WTC11 (cell line): ENCODE measurements around the gene OR14A16. TPM values are rescaled to one million over a fixed set of nuclear protein-coding genes. Genes with fewer than 3 reads are reported as not detected.

ENCODE experiments used
- ATAC-seq: fragments of 200-7000 bp; cut with Tn5 transposase; 2 replicates; pipeline ENCODE4 v1.10.0; 2021; ENCODE audit warnings: mild to moderate bottlenecking, moderate library complexity
- CTCF ChIA-PET: fragments of 300-600 bp; sonication (Branson Sonifier 250); formaldehyde crosslinking; loops from one replicate; lab custom pipeline; 2021; ENCODE audit warnings: antibody characterized with exemption; lab: Charles Lee
- POLR2A ChIA-PET: fragments of 350-600 bp; sonication (Branson Sonifier 250); formaldehyde crosslinking; loops from one replicate; lab custom pipeline; 2021; ENCODE audit warnings: antibody characterized with exemption; lab: Charles Lee
- DNase-seq: peaks from one replicate; pipeline ENCODE4 v3.0.0; 2021; ENCODE audit warnings: low spot score
- H3K27ac Mint-ChIP-seq: 2 replicates; pipeline ENCODE4 v1.8.0; 2021; ENCODE audit warnings: mixed read lengths
- H3K27me3 Mint-ChIP-seq: 2 replicates; pipeline ENCODE4 v1.8.0; 2021; ENCODE audit warnings: low read depth, mild to moderate bottlenecking, moderate library complexity, mixed read lengths
- H3K36me3 Mint-ChIP-seq: 2 replicates; pipeline ENCODE4 v1.8.0; 2021; ENCODE audit warnings: mixed read lengths
- H3K4me1 Mint-ChIP-seq: 2 replicates; pipeline ENCODE4 v1.8.0; 2022; ENCODE audit warnings: mixed read lengths
- H3K4me3 Mint-ChIP-seq: 2 replicates; pipeline ENCODE4 v1.8.0; 2021; ENCODE audit warnings: mild to moderate bottlenecking, moderate library complexity, mixed read lengths
- H3K9me3 Mint-ChIP-seq: 2 replicates; pipeline ENCODE4 v1.8.0; 2021; ENCODE audit warnings: mixed read lengths
- ATF1 ChIP-seq: sonication (generic); formaldehyde crosslinking; IDR thresholded peaks from 2 replicates; pipeline ENCODE4 v1.8.1; 2023; ENCODE audit warnings: mild to moderate bottlenecking, moderate library complexity, missing genetic modification reagents
- FOXJ3 ChIP-seq: sonication (generic); formaldehyde crosslinking; IDR thresholded peaks from 2 replicates; pipeline ENCODE4 v1.9.0; 2021; ENCODE audit warnings: missing genetic modification reagents, mild to moderate bottlenecking, borderline replicate concordance
- HMGA2 ChIP-seq: fragments of 250-450 bp; sonication (Bioruptor Pico); IDR thresholded peaks from 2 replicates; pipeline ENCODE4 v1.4.0; 2021; ENCODE audit warnings: mild to moderate bottlenecking, moderate library complexity
- NR2C2 ChIP-seq: sonication (generic); formaldehyde crosslinking; IDR thresholded peaks from 2 replicates; pipeline ENCODE4 v1.8.0; 2022; ENCODE audit warnings: mild to moderate bottlenecking, missing genetic modification reagents
- PRRX2 ChIP-seq: fragments of 250-450 bp; sonication (Bioruptor Pico); IDR thresholded peaks from 2 replicates; pipeline ENCODE4 v1.8.0; 2021; ENCODE audit warnings: mild to moderate bottlenecking
- RELA ChIP-seq: sonication (generic); formaldehyde crosslinking; IDR thresholded peaks from 2 replicates; pipeline ENCODE4 v1.8.1; 2022; ENCODE audit warnings: missing genetic modification reagents, mild to moderate bottlenecking, borderline replicate concordance
- RORB ChIP-seq: fragments of 250-450 bp; sonication (Bioruptor Pico); IDR thresholded peaks from 2 replicates; pipeline ENCODE4 v1.9.0; 2021; ENCODE audit warnings: mild to moderate bottlenecking
- TCF7 ChIP-seq: sonication (generic); formaldehyde crosslinking; IDR thresholded peaks from 2 replicates; pipeline ENCODE4 v1.8.0; 2022; ENCODE audit warnings: mild to moderate bottlenecking, low read depth, missing genetic modification reagents, moderate library complexity
- TEAD4 ChIP-seq: sonication (generic); formaldehyde crosslinking; IDR thresholded peaks from 2 replicates; pipeline ENCODE4 v1.8.0; 2022; ENCODE audit warnings: mild to moderate bottlenecking, missing genetic modification reagents
- ZNF532 ChIP-seq: fragments of 250-450 bp; sonication (Bioruptor Pico); IDR thresholded peaks from 2 replicates; pipeline ENCODE4 v1.9.0; 2021; ENCODE audit warnings: mild to moderate bottlenecking, borderline replicate concordance
- total RNA-seq: library from RNA; stranded (reverse); gene quantifications from 3 replicates; pipeline ENCODE4 v1.2.3, GENCODE V29; 2021
- TF ChIP-seq, protein P1 (sequence below): sonication (generic); formaldehyde crosslinking; IDR thresholded peaks from 2 replicates; pipeline ENCODE4 v1.8.0; 2023; ENCODE audit warnings: missing genetic modification reagents
- TF ChIP-seq, protein P2 (sequence below): sonication (generic); formaldehyde crosslinking; IDR thresholded peaks from 2 replicates; pipeline ENCODE4 v1.8.1; 2022; ENCODE audit warnings: mild to moderate bottlenecking, missing genetic modification reagents, moderate library complexity, borderline replicate concordance
- TF ChIP-seq, protein P3 (sequence below): sonication (generic); formaldehyde crosslinking; IDR thresholded peaks from 2 replicates; pipeline ENCODE4 v1.8.0; 2022; ENCODE audit warnings: missing genetic modification reagents
- TF ChIP-seq, protein P4 (sequence below): sonication (generic); formaldehyde crosslinking; IDR thresholded peaks from 2 replicates; pipeline ENCODE4 v1.8.0; 2022; ENCODE audit warnings: mild to moderate bottlenecking, missing genetic modification reagents

The OR14A16 gene
- total RNA-seq, 1 experiment from 2014 or later, result 0.17 TPM

- H3K9me3 Mint-ChIP-seq, result peaks cover 36% of the 10 kb centered on the region
- no peak for DNase-seq
- H3K27me3 Mint-ChIP-seq, result no peaks in the 10 kb centered on the region
- no peak for ATAC-seq
- no peak overlapping the region for H3K4me3 Mint-ChIP-seq
- ChIA-PET POLR2A (no interaction called here), CTCF (no interaction called here)
- no peak for TF ChIP-seq RELA (CRISPR knock-in tag)
- TF ChIP-seq TCF7, result no peak
- no peak for TF ChIP-seq ATF1 (CRISPR knock-in tag)
- TF ChIP-seq FOXJ3, result no peak
- TF ChIP-seq HMGA2 (CRISPR knock-in tag), result no peak
- TF ChIP-seq TEAD4 (CRISPR knock-in tag), result no peak
- TF ChIP-seq, protein P1, sequence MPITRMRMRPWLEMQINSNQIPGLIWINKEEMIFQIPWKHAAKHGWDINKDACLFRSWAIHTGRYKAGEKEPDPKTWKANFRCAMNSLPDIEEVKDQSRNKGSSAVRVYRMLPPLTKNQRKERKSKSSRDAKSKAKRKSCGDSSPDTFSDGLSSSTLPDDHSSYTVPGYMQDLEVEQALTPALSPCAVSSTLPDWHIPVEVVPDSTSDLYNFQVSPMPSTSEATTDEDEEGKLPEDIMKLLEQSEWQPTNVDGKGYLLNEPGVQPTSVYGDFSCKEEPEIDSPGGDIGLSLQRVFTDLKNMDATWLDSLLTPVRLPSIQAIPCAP, result no peak
- no peak overlapping the region for H3K27ac Mint-ChIP-seq
- 0 out of 2 replicates have a peak, but pooled peaks cover 5% of the 10 kb centered on the region for H3K36me3 Mint-ChIP-seq
- no peaks in the 10 kb centered on the region for H3K4me1 Mint-ChIP-seq
Measured at GRCh38 chr1:247812637-247813036, 11.3 kb downstream of the OR14A16 start.

DNA sequence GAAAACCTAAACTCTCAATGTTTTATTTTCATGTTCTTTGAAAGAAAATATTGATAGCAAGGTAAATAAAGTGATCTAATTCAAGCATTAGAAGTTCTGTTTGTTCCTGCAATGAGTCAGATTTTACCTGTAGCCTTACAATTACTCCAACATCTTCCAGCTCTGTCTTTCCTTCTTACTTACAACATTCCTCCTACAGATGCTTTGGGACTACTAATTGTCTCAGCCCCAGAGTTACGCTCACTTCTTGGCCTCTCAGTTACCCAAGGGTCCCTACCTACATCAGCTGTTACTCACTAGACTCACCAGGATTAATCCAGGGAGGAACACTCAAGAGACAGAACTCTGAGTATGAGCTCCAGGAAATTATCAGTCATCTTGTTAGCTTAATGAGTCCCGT, 26.4 kb downstream of the OR14A16 start:
- no peaks in the 10 kb centered on the region; the same call in 1 of the 2 replicates for H3K27me3 Mint-ChIP-seq
- H3K4me3 Mint-ChIP-seq, result no peak overlapping the region
- CTCF ChIA-PET, result no interaction called here
- no peak for TF ChIP-seq PRRX2
- TF ChIP-seq, protein P2, sequence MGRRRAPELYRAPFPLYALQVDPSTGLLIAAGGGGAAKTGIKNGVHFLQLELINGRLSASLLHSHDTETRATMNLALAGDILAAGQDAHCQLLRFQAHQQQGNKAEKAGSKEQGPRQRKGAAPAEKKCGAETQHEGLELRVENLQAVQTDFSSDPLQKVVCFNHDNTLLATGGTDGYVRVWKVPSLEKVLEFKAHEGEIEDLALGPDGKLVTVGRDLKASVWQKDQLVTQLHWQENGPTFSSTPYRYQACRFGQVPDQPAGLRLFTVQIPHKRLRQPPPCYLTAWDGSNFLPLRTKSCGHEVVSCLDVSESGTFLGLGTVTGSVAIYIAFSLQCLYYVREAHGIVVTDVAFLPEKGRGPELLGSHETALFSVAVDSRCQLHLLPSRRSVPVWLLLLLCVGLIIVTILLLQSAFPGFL (CRISPR knock-in tag), result no peak
- TF ChIP-seq, protein P3, sequence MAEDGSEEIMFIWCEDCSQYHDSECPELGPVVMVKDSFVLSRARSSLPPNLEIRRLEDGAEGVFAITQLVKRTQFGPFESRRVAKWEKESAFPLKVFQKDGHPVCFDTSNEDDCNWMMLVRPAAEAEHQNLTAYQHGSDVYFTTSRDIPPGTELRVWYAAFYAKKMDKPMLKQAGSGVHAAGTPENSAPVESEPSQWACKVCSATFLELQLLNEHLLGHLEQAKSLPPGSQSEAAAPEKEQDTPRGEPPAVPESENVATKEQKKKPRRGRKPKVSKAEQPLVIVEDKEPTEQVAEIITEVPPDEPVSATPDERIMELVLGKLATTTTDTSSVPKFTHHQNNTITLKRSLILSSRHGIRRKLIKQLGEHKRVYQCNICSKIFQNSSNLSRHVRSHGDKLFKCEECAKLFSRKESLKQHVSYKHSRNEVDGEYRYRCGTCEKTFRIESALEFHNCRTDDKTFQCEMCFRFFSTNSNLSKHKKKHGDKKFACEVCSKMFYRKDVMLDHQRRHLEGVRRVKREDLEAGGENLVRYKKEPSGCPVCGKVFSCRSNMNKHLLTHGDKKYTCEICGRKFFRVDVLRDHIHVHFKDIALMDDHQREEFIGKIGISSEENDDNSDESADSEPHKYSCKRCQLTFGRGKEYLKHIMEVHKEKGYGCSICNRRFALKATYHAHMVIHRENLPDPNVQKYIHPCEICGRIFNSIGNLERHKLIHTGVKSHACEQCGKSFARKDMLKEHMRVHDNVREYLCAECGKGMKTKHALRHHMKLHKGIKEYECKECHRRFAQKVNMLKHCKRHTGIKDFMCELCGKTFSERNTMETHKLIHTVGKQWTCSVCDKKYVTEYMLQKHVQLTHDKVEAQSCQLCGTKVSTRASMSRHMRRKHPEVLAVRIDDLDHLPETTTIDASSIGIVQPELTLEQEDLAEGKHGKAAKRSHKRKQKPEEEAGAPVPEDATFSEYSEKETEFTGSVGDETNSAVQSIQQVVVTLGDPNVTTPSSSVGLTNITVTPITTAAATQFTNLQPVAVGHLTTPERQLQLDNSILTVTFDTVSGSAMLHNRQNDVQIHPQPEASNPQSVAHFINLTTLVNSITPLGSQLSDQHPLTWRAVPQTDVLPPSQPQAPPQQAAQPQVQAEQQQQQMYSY (CRISPR knock-in tag), result no peak
- TF ChIP-seq ZNF532 (CRISPR knock-in tag), result no peak
- TF ChIP-seq HMGA2 (CRISPR knock-in tag), result no peak
- TF ChIP-seq, protein P4, sequence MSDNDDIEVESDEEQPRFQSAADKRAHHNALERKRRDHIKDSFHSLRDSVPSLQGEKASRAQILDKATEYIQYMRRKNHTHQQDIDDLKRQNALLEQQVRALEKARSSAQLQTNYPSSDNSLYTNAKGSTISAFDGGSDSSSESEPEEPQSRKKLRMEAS, result no peak
- TF ChIP-seq NR2C2 (CRISPR knock-in tag), result no peak
- no peak for TF ChIP-seq RORB (CRISPR knock-in tag)
- TF ChIP-seq, all 79 proteins: peak for 0
- no peak overlapping the region for H3K27ac Mint-ChIP-seq
- ATAC-seq (no peak), DNase-seq (no peak)
- peaks cover 29% of the 10 kb centered on the region for H3K36me3 Mint-ChIP-seq
- H3K4me1 Mint-ChIP-seq, result no peaks in the 10 kb centered on the region
- POLR2A ChIA-PET, result no interaction called here
- peaks cover 53% of the 10 kb centered on the region for H3K9me3 Mint-ChIP-seq
